ENCODE measurements around the gene NR5A2. TPM values are rescaled to one million over a fixed set of nuclear protein-coding genes. Genes with fewer than 3 reads are reported as not detected.

The NR5A2 gene
- total RNA-seq, 1 experiment from 2014 or later = 4.7 TPM

GRCh38 chr1:200166411-200166810 lies 138.9 kb downstream of the NR5A2 start:
- Histone ChIP-seq H2BK120ac (ENCODE audit: low read depth, low read length, poor library complexity, severe bottlenecking) (no peak overlapping the region), H2BK5ac (ENCODE audit: insufficient read length, low read length) (no peak overlapping the region), H4K20me1 (ENCODE audit: control insufficient read depth, insufficient read depth, insufficient read length) (peaks cover 2% of the 10 kb centered on the region), H2BK20ac (ENCODE audit: low read depth, low read length, poor library complexity, severe bottlenecking) (no peak overlapping the region), H3K4me1 (ENCODE audit: insufficient read depth, low read length) (no peaks in the 10 kb centered on the region), H3K23ac (ENCODE audit: insufficient read length, low read depth, low read length) (no peak overlapping the region), H3K56ac (ENCODE audit: insufficient read length, low read depth, low read length) (no peak overlapping the region), H3K18ac (ENCODE audit: insufficient read length, low read depth, low read length) (no peak overlapping the region), H3K4me2 (ENCODE audit: insufficient read depth, insufficient read length, low read length) (no peak overlapping the region), H3K23me2 (ENCODE audit: insufficient read length, low read depth, low read length, poor library complexity, severe bottlenecking) (no peaks in the 10 kb centered on the region), H3K4ac (ENCODE audit: low read depth, low read length) (no peak overlapping the region), H3K27me3 (ENCODE audit: insufficient read depth, low read length) (no peaks in the 10 kb centered on the region), H3K9ac (ENCODE audit: extremely low read depth, insufficient read length, low read length) (no peak overlapping the region), H4K91ac (ENCODE audit: insufficient read length, low read depth, low read length) (no peak overlapping the region), H3K79me2 (ENCODE audit: insufficient read depth, low read length) (no peaks in the 10 kb centered on the region), H2BK12ac (ENCODE audit: insufficient read length, low read depth, low read length) (no peak overlapping the region), H2AK5ac (ENCODE audit: insufficient read length, low read length) (no peak overlapping the region), H3K9me3 (ENCODE audit: control insufficient read depth, low read depth, low read length) (no peaks in the 10 kb centered on the region), H4K8ac (replicated peaks; ENCODE audit: insufficient read length, low read depth, low read length) (no peak overlapping the region), H3K79me1 (ENCODE audit: insufficient read depth, low read depth, low read length, poor library complexity, severe bottlenecking) (no peaks in the 10 kb centered on the region), H3K27ac (ENCODE audit: insufficient read length, low read depth, low read length) (no peak overlapping the region), H3T11ph (ENCODE audit: low read length) (no peak overlapping the region), H4K5ac (ENCODE audit: insufficient read length, low read depth, low read length) (no peak overlapping the region), H2AFZ (ENCODE audit: low read length) (no peak overlapping the region), H2BK15ac (ENCODE audit: low read depth, low read length) (no peak overlapping the region), H3K14ac (ENCODE audit: insufficient read depth, low read length) (no peak overlapping the region)
- Mint-ChIP-seq H3K27me3 (ENCODE audit: low read depth) (no peaks in the 10 kb centered on the region), H3K9me3 (no peaks in the 10 kb centered on the region), H3K27ac (no peak overlapping the region), H3K4me3 (no peak overlapping the region), H3K4me1 (peaks cover 0 to 2% of the 10 kb centered on the region in 2 experiments; a peak in 1 of 4 replicates), H3K36me3 (ENCODE audit: insufficient read depth in 1 of 3, low read depth in 3 of 3) (no peaks in the 10 kb centered on the region; a peak in 1 of 7 replicates)
- no CpG with 5 or more reads among the region's 4 CpGs for WGBS (ENCODE audit: extremely low coverage, insufficient read length, low lambda C conversion rate)
- no peak for DNase-seq
- TF ChIP-seq CTCF (conservative IDR thresholded peaks at IDR 0.05) = no peak

Measured in H9 (cell line).